HepG2 (cell line): ENCODE data around the gene TMEM80. TPM values are rescaled to one million over a fixed set of nuclear protein-coding genes. Genes with fewer than 3 reads are reported as not detected.

Experiments
- AHDC1 ChIP-seq: sonication (generic); formaldehyde crosslinking; IDR thresholded peaks from 2 replicates; pipeline ENCODE4 v1.5.1; 2020; ENCODE audit warnings: mild to moderate bottlenecking, missing genetic modification reagents, borderline replicate concordance
- IRF2 ChIP-seq: IDR thresholded peaks from 2 replicates; pipeline ENCODE4 v1.6.1; 2018; ENCODE audit warnings: missing genetic modification reagents, missing compliant biosample characterization
- KAT7 ChIP-seq: IDR thresholded peaks from 2 replicates; pipeline ENCODE4 v1.6.1; 2018; ENCODE audit warnings: borderline replicate concordance, missing compliant biosample characterization
- KMT2A ChIP-seq: sonication (generic); formaldehyde crosslinking; IDR thresholded peaks from 2 replicates; pipeline ENCODE4 v1.4.0; 2020; ENCODE audit warnings: missing genetic modification reagents
- SMAD1 ChIP-seq: sonication (generic); formaldehyde crosslinking; IDR thresholded peaks from 2 replicates; pipeline ENCODE4 v1.4.0; 2020; ENCODE audit warnings: missing genetic modification reagents, low read depth, mild to moderate bottlenecking, borderline replicate concordance
- ZFP82 ChIP-seq: sonication (generic); formaldehyde crosslinking; IDR thresholded peaks from 2 replicates; pipeline ENCODE4 v1.5.1; 2020; ENCODE audit warnings: mild to moderate bottlenecking, missing genetic modification reagents, borderline replicate concordance
- ZNF367 ChIP-seq: sonication (generic); formaldehyde crosslinking; IDR thresholded peaks from 2 replicates; pipeline ENCODE4 v1.4.0; 2020; ENCODE audit warnings: missing genetic modification reagents, borderline replicate concordance
- ZNF451 ChIP-seq: sonication (generic); formaldehyde crosslinking; IDR thresholded peaks from 2 replicates; pipeline ENCODE4 v1.5.0; 2020; ENCODE audit warnings: mild to moderate bottlenecking, missing genetic modification reagents
- ZNF510 ChIP-seq: sonication (generic); formaldehyde crosslinking; IDR thresholded peaks from 2 replicates; pipeline ENCODE4 v1.4.0; 2020; ENCODE audit warnings: low read depth, mild to moderate bottlenecking, missing genetic modification reagents
- ZNF652 ChIP-seq: IDR thresholded peaks from 2 replicates; pipeline ENCODE4 v1.6.1; 2016; ENCODE audit warnings: low read depth, borderline replicate concordance
- ZNF720 ChIP-seq: sonication (generic); formaldehyde crosslinking; IDR thresholded peaks from 2 replicates; pipeline ENCODE4 v1.4.0; 2020; ENCODE audit warnings: missing genetic modification reagents
- polyA plus RNA-seq, 8 experiments: library from polyadenylated mRNA; depleted of rRNA in 3 of 8; stranded (reverse) in 7 of 8; unstranded in 1 of 8; fragments of >200 nt; fragmentation: Illumina TruSeq in 4 of 8; extraction: Trizol in 4 of 8; gene quantifications; 2 replicates each; pipeline versions ENCODE4 v1.2.1 to v1.2.3, GENCODE V29; 2011 to 2016; ENCODE audit warnings: low read depth in 4 of 8, missing spikeins in 1 of 8, mixed read lengths in 1 of 8; ENCODE audit not compliant: insufficient read depth in 1 of 8
- total RNA-seq, 5 experiments: library from RNA; depleted of rRNA; stranded (reverse); fragments of >200 nt; fragmentation: Illumina TruSeq; extraction: Trizol; gene quantifications; 2 replicates each; pipeline ENCODE4 v1.2.3, GENCODE V29; 2016; ENCODE audit warnings: low read depth in 1 of 5
- TF ChIP-seq, protein P1 (sequence below): IDR thresholded peaks from 2 replicates; pipeline ENCODE4 v1.6.1; 2016; ENCODE audit warnings: mild to moderate bottlenecking, missing biosample characterization, missing genetic modification reagents
- TF ChIP-seq, protein P2 (sequence below): sonication (generic); formaldehyde crosslinking; IDR thresholded peaks from 2 replicates; pipeline ENCODE4 v1.5.1; 2020; ENCODE audit warnings: missing genetic modification reagents, mild to moderate bottlenecking, borderline replicate concordance
- TF ChIP-seq, protein P3 (sequence below): sonication (generic); formaldehyde crosslinking; IDR thresholded peaks from 2 replicates; pipeline ENCODE4 v1.5.0; 2020; ENCODE audit warnings: missing genetic modification reagents
- TF ChIP-seq, protein P4 (sequence below), 2 experiments: fragments of 450-650 bp in 1 of 2; sonication (generic) in 1 of 2; formaldehyde crosslinking; IDR thresholded peaks; 2 replicates each; pipeline versions ENCODE4 v1.5.0 to v1.8.0; 2020 to 2022; ENCODE audit warnings: mild to moderate bottlenecking in 1 of 2, missing genetic modification reagents in 1 of 2

TMEM80 gene
- total and polyA plus RNA-seq, 2 of the 13 experiments (the other 11 are each of a cell fraction or from before 2014, with no cell fraction given): 5.6 to 17.1 TPM

DNA sequence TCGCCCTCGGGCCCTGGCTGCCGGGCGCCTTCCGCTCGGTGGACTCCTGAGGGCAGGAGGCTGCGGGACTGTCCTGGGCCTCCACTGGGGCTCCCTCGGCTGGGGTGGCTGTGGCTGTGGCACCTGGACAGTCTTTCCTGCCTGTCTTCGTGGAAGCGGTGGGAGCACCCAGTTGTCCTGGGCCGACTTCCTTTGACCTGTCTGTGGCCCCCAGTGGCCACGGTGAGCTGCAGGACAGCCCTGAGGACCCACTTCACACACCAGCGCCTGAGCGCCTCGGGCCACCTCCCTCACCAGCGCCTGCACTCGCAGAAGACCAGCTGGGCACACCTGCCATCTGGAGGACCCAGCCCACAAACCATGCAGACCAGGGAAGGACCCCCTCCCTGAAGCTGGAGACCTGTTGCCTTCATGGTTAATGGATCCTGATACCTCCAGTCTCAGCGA, 8.6 kb downstream of the TMEM80 start (continued):
- TF ChIP-seq ZFP82 (CRISPR knock-in tag): peak; percentile 13; the same call in 1 of the 2 replicates
- TF ChIP-seq, protein P1, sequence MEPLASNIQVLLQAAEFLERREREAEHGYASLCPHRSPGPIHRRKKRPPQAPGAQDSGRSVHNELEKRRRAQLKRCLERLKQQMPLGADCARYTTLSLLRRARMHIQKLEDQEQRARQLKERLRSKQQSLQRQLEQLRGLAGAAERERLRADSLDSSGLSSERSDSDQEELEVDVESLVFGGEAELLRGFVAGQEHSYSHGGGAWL: 0 out of 2 replicates have a peak, but pooled peaks have one; percentile 24
- no peak for TF ChIP-seq ZNF720
- TF ChIP-seq, protein P2, sequence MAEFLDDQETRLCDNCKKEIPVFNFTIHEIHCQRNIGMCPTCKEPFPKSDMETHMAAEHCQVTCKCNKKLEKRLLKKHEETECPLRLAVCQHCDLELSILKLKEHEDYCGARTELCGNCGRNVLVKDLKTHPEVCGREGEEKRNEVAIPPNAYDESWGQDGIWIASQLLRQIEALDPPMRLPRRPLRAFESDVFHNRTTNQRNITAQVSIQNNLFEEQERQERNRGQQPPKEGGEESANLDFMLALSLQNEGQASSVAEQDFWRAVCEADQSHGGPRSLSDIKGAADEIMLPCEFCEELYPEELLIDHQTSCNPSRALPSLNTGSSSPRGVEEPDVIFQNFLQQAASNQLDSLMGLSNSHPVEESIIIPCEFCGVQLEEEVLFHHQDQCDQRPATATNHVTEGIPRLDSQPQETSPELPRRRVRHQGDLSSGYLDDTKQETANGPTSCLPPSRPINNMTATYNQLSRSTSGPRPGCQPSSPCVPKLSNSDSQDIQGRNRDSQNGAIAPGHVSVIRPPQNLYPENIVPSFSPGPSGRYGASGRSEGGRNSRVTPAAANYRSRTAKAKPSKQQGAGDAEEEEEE (CRISPR knock-in tag): no peak
- TF ChIP-seq, protein P3, sequence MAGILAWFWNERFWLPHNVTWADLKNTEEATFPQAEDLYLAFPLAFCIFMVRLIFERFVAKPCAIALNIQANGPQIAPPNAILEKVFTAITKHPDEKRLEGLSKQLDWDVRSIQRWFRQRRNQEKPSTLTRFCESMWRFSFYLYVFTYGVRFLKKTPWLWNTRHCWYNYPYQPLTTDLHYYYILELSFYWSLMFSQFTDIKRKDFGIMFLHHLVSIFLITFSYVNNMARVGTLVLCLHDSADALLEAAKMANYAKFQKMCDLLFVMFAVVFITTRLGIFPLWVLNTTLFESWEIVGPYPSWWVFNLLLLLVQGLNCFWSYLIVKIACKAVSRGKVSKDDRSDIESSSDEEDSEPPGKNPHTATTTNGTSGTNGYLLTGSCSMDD (CRISPR knock-in tag): no peak
- TF ChIP-seq SMAD1: no peak
- TF ChIP-seq KAT7 (CRISPR knock-in tag): no peak
- TF ChIP-seq KMT2A (CRISPR knock-in tag): no peak
- TF ChIP-seq, protein P4, sequence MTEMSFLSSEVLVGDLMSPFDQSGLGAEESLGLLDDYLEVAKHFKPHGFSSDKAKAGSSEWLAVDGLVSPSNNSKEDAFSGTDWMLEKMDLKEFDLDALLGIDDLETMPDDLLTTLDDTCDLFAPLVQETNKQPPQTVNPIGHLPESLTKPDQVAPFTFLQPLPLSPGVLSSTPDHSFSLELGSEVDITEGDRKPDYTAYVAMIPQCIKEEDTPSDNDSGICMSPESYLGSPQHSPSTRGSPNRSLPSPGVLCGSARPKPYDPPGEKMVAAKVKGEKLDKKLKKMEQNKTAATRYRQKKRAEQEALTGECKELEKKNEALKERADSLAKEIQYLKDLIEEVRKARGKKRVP (CRISPR knock-in tag; IDR thresholded peaks at IDR 0.05): no peak
- no peak for TF ChIP-seq ZNF451
- no peak for TF ChIP-seq IRF2
- no peak for TF ChIP-seq AHDC1
- no peak for TF ChIP-seq ZNF510
- no peak for TF ChIP-seq ZNF652 (CRISPR knock-in tag)
- no peak for TF ChIP-seq ZNF367
